Muscle layer of duodenum (tissue), 2 donors: ENCODE data around the gene FXYD2.

Experiments used
- H3K27ac ChIP-seq: one replicate; pipeline ENCODE4 v1.7.0; 2013; ENCODE audit warnings: mild to moderate bottlenecking, low read length
- H3K27me3 ChIP-seq: one replicate; pipeline ENCODE4 v1.7.0; 2013; ENCODE audit warnings: low read depth, mild to moderate bottlenecking, control low read depth, low read length
- H3K36me3 ChIP-seq, 2 donors: one replicate each; pipeline ENCODE4 v1.7.0; 2013; ENCODE audit warnings: low read length in 2 of 2, control low read depth in 1 of 2, mild to moderate bottlenecking in 1 of 2; ENCODE audit not compliant: insufficient read depth in 2 of 2, control insufficient read depth in 1 of 2
- H3K4me1 ChIP-seq, 2 donors: one replicate each; pipeline ENCODE4 v1.7.0; 2013; ENCODE audit warnings: low read length in 2 of 2, mild to moderate bottlenecking in 2 of 2, control low read depth in 1 of 2, moderate library complexity in 1 of 2; ENCODE audit not compliant: insufficient read depth in 2 of 2, control insufficient read depth in 1 of 2
- H3K4me3 ChIP-seq, 2 donors: one replicate each; pipeline ENCODE4 v1.7.0; 2013; ENCODE audit warnings: low read length in 2 of 2, low read depth in 1 of 2, mild to moderate bottlenecking in 1 of 2
- H3K9me3 ChIP-seq, 2 donors: one replicate each; pipeline ENCODE4 v1.7.0; 2013; ENCODE audit warnings: low read length in 2 of 2, control low read depth in 1 of 2, mild to moderate bottlenecking in 1 of 2; ENCODE audit not compliant: control insufficient read depth in 1 of 2
- donor health status: healthy.

Gene FXYD2

GRCh38 chr11:117803896-117804295 lies 20.6 kb downstream of the FXYD2 start:
- Histone ChIP-seq H3K27me3 (no peaks in the 10 kb centered on the region), H3K36me3 (no peaks in the 10 kb centered on the region), H3K27ac (no peak overlapping the region), H3K9me3 (no peaks in the 10 kb centered on the region), H3K4me1 (peaks cover 0 to 6% of the 10 kb centered on the region in 2 donors), H3K4me3 (no peak overlapping the region)

GRCh38 chr11:117799634-117800033 lies 24.9 kb downstream of the FXYD2 start:
- Histone ChIP-seq H3K36me3 (no peaks in the 10 kb centered on the region), H3K9me3 (no peaks in the 10 kb centered on the region), H3K4me1 (peaks cover 0 to 21% of the 10 kb centered on the region in 2 donors), H3K27me3 (peaks cover 18% of the 10 kb centered on the region), H3K4me3 (no peak overlapping the region), H3K27ac (no peak overlapping the region)

- H3K4me1 ChIP-seq, result peaks cover 0 to 21% of the 10 kb centered on the region in 2 donors
- peaks cover 18% of the 10 kb centered on the region for H3K27me3 ChIP-seq
- peak within 1 kb of the TSS; percentile 16 to 54 for H3K4me3 ChIP-seq
- H3K27ac ChIP-seq, result no peak within 1 kb of the TSS
- H3K36me3 ChIP-seq, result no peaks in the 10 kb centered on the region
- H3K9me3 ChIP-seq, result no peaks in the 10 kb centered on the region
Measured at GRCh38 chr11:117796872-117797529, 27.5 kb downstream of the FXYD2 start, which contains the start of gene DSCAML1. DSCAML1 (minus strand) TSS chr11:117797216; CDS start chr11:117797079, 137 bp downstream.

GRCh38 chr11:117796456-117796871 lies 28.1 kb downstream of the FXYD2 start:
- Histone ChIP-seq H3K27me3 (peaks cover 18% of the 10 kb centered on the region), H3K4me3 (peak overlapping the region; percentile 16 to 54), H3K27ac (no peak overlapping the region), H3K36me3 (no peaks in the 10 kb centered on the region), H3K9me3 (no peaks in the 10 kb centered on the region), H3K4me1 (peaks cover 0 to 21% of the 10 kb centered on the region in 2 donors)

- Histone ChIP-seq H3K27ac (no peak overlapping the region), H3K4me1 (peaks cover 0 to 21% of the 10 kb centered on the region in 2 donors), H3K9me3 (no peaks in the 10 kb centered on the region), H3K27me3 (peaks cover 18% of the 10 kb centered on the region), H3K36me3 (no peaks in the 10 kb centered on the region), H3K4me3 (peak overlapping the region; percentile 16 to 54)
Measured at GRCh38 chr11:117795638-117796455, 28.7 kb downstream of the FXYD2 start.

GRCh38 chr11:117794772-117795629 lies 29.5 kb downstream of the FXYD2 start:
- H3K27me3 ChIP-seq, result peaks cover 18% of the 10 kb centered on the region
- H3K4me3 ChIP-seq, result no peak overlapping the region
- no peaks in the 10 kb centered on the region for H3K36me3 ChIP-seq
- no peaks in the 10 kb centered on the region for H3K9me3 ChIP-seq
- H3K27ac ChIP-seq, result no peak overlapping the region
- H3K4me1 ChIP-seq, result peaks cover 0 to 21% of the 10 kb centered on the region in 2 donors

- Histone ChIP-seq H3K4me1 (peaks cover 0 to 21% of the 10 kb centered on the region in 2 donors), H3K9me3 (no peaks in the 10 kb centered on the region), H3K27ac (no peak overlapping the region), H3K27me3 (peaks cover 18% of the 10 kb centered on the region), H3K4me3 (no peak overlapping the region), H3K36me3 (no peaks in the 10 kb centered on the region)
Measured at GRCh38 chr11:117794135-117794534, 30.4 kb downstream of the FXYD2 start.

GRCh38 chr11:117793583-117793982 lies 31.0 kb downstream of the FXYD2 start:
- Histone ChIP-seq H3K27me3 (peaks cover 18% of the 10 kb centered on the region), H3K36me3 (no peaks in the 10 kb centered on the region), H3K27ac (no peak overlapping the region)

GRCh38 chr11:117792992-117793391 lies 31.6 kb downstream of the FXYD2 start:
- Histone ChIP-seq H3K27ac (no peak overlapping the region), H3K4me3 (no peak overlapping the region), H3K4me1 (peaks cover 0 to 21% of the 10 kb centered on the region in 2 donors), H3K27me3 (peaks cover 18% of the 10 kb centered on the region), H3K36me3 (no peaks in the 10 kb centered on the region), H3K9me3 (no peaks in the 10 kb centered on the region)

More at GRCh38 chr11:117793583-117793982, 31.0 kb downstream of the FXYD2 start:
- Histone ChIP-seq H3K4me3 (no peak overlapping the region), H3K9me3 (no peaks in the 10 kb centered on the region), H3K4me1 (peaks cover 0 to 21% of the 10 kb centered on the region in 2 donors)

- H3K27me3 ChIP-seq, result peaks cover 18% of the 10 kb centered on the region
- H3K36me3 ChIP-seq, result no peaks in the 10 kb centered on the region
- no peak overlapping the region for H3K27ac ChIP-seq
- H3K9me3 ChIP-seq, result no peaks in the 10 kb centered on the region
- H3K4me1 ChIP-seq, result peaks cover 0 to 21% of the 10 kb centered on the region in 2 donors
- no peak overlapping the region for H3K4me3 ChIP-seq
Measured at GRCh38 chr11:117792241-117792640, 32.3 kb downstream of the FXYD2 start.

- H3K27ac ChIP-seq, result no peak overlapping the region
- peaks cover 3% of the 10 kb centered on the region for H3K27me3 ChIP-seq
- H3K36me3 ChIP-seq, result no peaks in the 10 kb centered on the region
- H3K9me3 ChIP-seq, result no peaks in the 10 kb centered on the region
- no peak overlapping the region for H3K4me3 ChIP-seq
- H3K4me1 ChIP-seq, result peaks cover 0 to 2% of the 10 kb centered on the region in 2 donors
Measured at GRCh38 chr11:117790279-117790678, 34.3 kb downstream of the FXYD2 start.
